ENCODE results near the gene LDLRAD4.

Gene LDLRAD4

GRCh38 chr18:13524811-13525210 lies 306.3 kb downstream of the LDLRAD4 start:
- TF ChIP-seq ZNF384 (IDR thresholded peaks at IDR 0.05) (no peak), CTBP1 (IDR thresholded peaks at IDR 0.05; ENCODE audit: borderline replicate concordance) (no peak), NFRKB (IDR thresholded peaks at IDR 0.05) (no peak), HDGF (IDR thresholded peaks at IDR 0.05; ENCODE audit: borderline replicate concordance) (no peak), TARDBP (IDR thresholded peaks at IDR 0.05) (no peak), FOXM1 (IDR thresholded peaks at IDR 0.05; ENCODE audit: borderline replicate concordance) (no peak), BHLHE40 (IDR thresholded peaks at IDR 0.05; ENCODE audit: borderline replicate concordance) (no peak), SUZ12 (IDR thresholded peaks at IDR 0.05) (no peak), L3MBTL2 (conservative IDR thresholded peaks at IDR 0.05) (no peak), PKNOX1 (IDR thresholded peaks at IDR 0.05) (no peak), FOXA1 (IDR thresholded peaks at IDR 0.05) (no peak), FOXK2 (IDR thresholded peaks at IDR 0.05) (no peak), LEF1 (IDR thresholded peaks at IDR 0.05; ENCODE audit: borderline replicate concordance) (no peak)
- POLR2A ChIA-PET = no interaction called here
- CTCF ChIA-PET = no interaction called here
- DNase-seq (ENCODE audit: extremely low spot score) = no peak

- ChIA-PET POLR2A (no interaction called here), CTCF (no interaction called here)
- DNase-seq (ENCODE audit: extremely low spot score) = no peak
- no peak for TF ChIP-seq SP1 (IDR thresholded peaks at IDR 0.05)
- TF ChIP-seq FOXM1 (IDR thresholded peaks at IDR 0.05; ENCODE audit: borderline replicate concordance) = no peak
- no peak for TF ChIP-seq PKNOX1 (IDR thresholded peaks at IDR 0.05)
- TF ChIP-seq TARDBP (IDR thresholded peaks at IDR 0.05) = no peak
- no peak for TF ChIP-seq CTBP1 (IDR thresholded peaks at IDR 0.05; ENCODE audit: borderline replicate concordance)
- TF ChIP-seq ZNF384 (IDR thresholded peaks at IDR 0.05) = no peak
- TF ChIP-seq LEF1 (IDR thresholded peaks at IDR 0.05; ENCODE audit: borderline replicate concordance) = no peak
- no peak for TF ChIP-seq L3MBTL2 (conservative IDR thresholded peaks at IDR 0.05)
- no peak for TF ChIP-seq NFRKB (IDR thresholded peaks at IDR 0.05)
- TF ChIP-seq ELF4 (IDR thresholded peaks at IDR 0.05) = no peak
Measured at GRCh38 chr18:13525381-13526029, 306.9 kb downstream of the LDLRAD4 start.

GRCh38 chr18:13526519-13526918 lies 308.0 kb downstream of the LDLRAD4 start:
- no peak for DNase-seq (ENCODE audit: extremely low spot score)
- TF ChIP-seq SUZ12 (IDR thresholded peaks at IDR 0.05) (no peak), FOXA1 (IDR thresholded peaks at IDR 0.05) (no peak), LEF1 (IDR thresholded peaks at IDR 0.05; ENCODE audit: borderline replicate concordance) (no peak), PKNOX1 (IDR thresholded peaks at IDR 0.05) (no peak), CTBP1 (IDR thresholded peaks at IDR 0.05; ENCODE audit: borderline replicate concordance) (no peak), HDGF (IDR thresholded peaks at IDR 0.05; ENCODE audit: borderline replicate concordance) (no peak), NFRKB (IDR thresholded peaks at IDR 0.05) (no peak), ZNF384 (IDR thresholded peaks at IDR 0.05) (no peak), BHLHE40 (IDR thresholded peaks at IDR 0.05; ENCODE audit: borderline replicate concordance) (no peak)
- CTCF ChIA-PET = no interaction called here
- POLR2A ChIA-PET = no interaction called here

GRCh38 chr18:13527256-13527655 lies 308.7 kb downstream of the LDLRAD4 start:
- CTCF ChIA-PET = interaction anchor here (1.0 kb wide), 1 partner anchor 14 kb away, joined by 3 read pairs; no protein-coding TSS in a partner anchor
- TF ChIP-seq ARNT (IDR thresholded peaks at IDR 0.05) (no peak), BHLHE40 (IDR thresholded peaks at IDR 0.05; ENCODE audit: borderline replicate concordance) (no peak), TARDBP (IDR thresholded peaks at IDR 0.05) (no peak), ZNF384 (IDR thresholded peaks at IDR 0.05) (no peak), FOXA1 (IDR thresholded peaks at IDR 0.05) (no peak), SP1 (IDR thresholded peaks at IDR 0.05) (no peak), PKNOX1 (IDR thresholded peaks at IDR 0.05) (no peak), NFRKB (IDR thresholded peaks at IDR 0.05) (no peak), CTBP1 (IDR thresholded peaks at IDR 0.05; ENCODE audit: borderline replicate concordance) (no peak), FOXM1 (IDR thresholded peaks at IDR 0.05; ENCODE audit: borderline replicate concordance) (no peak), SUZ12 (IDR thresholded peaks at IDR 0.05) (no peak), LEF1 (IDR thresholded peaks at IDR 0.05; ENCODE audit: borderline replicate concordance) (no peak), FOXK2 (IDR thresholded peaks at IDR 0.05) (no peak), HDGF (IDR thresholded peaks at IDR 0.05; ENCODE audit: borderline replicate concordance) (no peak)
- POLR2A ChIA-PET = no interaction called here
- DNase-seq (ENCODE audit: extremely low spot score) = no peak

- no peak for TF ChIP-seq FOXM1 (IDR thresholded peaks at IDR 0.05; ENCODE audit: borderline replicate concordance)
- TF ChIP-seq TARDBP (IDR thresholded peaks at IDR 0.05) = no peak
- no peak for TF ChIP-seq HDGF (IDR thresholded peaks at IDR 0.05; ENCODE audit: borderline replicate concordance)
- no peak for TF ChIP-seq ARNT (IDR thresholded peaks at IDR 0.05)
- TF ChIP-seq ZNF384 (IDR thresholded peaks at IDR 0.05) = no peak
- ChIA-PET CTCF (interaction anchor here (1.0 kb wide), 1 partner anchor 15 kb away, joined by 3 read pairs; no protein-coding TSS in a partner anchor), POLR2A (no interaction called here)
- no peak for DNase-seq (ENCODE audit: extremely low spot score)
Measured at GRCh38 chr18:13527730-13528129, 309.2 kb downstream of the LDLRAD4 start.

Measured in HEK293T (cell line).